Fibroblast of pulmonary artery (primary cell): Measurements from ENCODE around the gene THADA.

Source experiments
- DNase-seq: peaks from one replicate; pipeline ENCODE4 v3.0.0-alpha.2; 2010; ENCODE audit warnings: low read depth
- H3K4me3 ChIP-seq: replicated peaks from 2 replicates; pipeline ENCODE4 v1.5.1; 2011; ENCODE audit warnings: low read depth, mild to moderate bottlenecking, control low read depth, low read length, moderate library complexity
- TF ChIP-seq, protein P1 (sequence below): IDR thresholded peaks from 2 replicates; pipeline ENCODE4 v1.5.1; 2011; ENCODE audit warnings: mild to moderate bottlenecking, control low read depth, low read length, inconsistent platforms; ENCODE audit errors: missing control alignments

The THADA gene

DNA sequence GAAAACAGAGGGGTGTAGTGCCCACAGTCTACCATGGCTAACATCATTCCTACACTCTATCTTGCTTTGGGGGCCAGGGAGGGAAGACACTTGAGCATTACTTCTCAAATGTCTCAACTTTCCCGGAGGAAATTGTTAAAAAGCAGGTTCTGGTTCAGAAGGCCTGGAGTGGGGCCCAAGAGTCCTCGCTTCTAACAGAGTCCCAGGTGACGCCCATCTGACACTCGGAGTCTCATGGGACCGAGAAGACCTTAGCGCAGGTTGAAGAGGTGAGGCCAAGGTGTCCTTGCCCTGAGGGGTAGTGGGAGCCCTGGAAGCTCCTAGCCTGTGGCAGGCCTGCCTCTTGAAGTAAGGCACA, 409.5 kb downstream of the THADA start:
- TF ChIP-seq, protein P1, sequence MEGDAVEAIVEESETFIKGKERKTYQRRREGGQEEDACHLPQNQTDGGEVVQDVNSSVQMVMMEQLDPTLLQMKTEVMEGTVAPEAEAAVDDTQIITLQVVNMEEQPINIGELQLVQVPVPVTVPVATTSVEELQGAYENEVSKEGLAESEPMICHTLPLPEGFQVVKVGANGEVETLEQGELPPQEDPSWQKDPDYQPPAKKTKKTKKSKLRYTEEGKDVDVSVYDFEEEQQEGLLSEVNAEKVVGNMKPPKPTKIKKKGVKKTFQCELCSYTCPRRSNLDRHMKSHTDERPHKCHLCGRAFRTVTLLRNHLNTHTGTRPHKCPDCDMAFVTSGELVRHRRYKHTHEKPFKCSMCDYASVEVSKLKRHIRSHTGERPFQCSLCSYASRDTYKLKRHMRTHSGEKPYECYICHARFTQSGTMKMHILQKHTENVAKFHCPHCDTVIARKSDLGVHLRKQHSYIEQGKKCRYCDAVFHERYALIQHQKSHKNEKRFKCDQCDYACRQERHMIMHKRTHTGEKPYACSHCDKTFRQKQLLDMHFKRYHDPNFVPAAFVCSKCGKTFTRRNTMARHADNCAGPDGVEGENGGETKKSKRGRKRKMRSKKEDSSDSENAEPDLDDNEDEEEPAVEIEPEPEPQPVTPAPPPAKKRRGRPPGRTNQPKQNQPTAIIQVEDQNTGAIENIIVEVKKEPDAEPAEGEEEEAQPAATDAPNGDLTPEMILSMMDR: no peak
- no peak for DNase-seq
- no peak overlapping the region for H3K4me3 ChIP-seq

- TF ChIP-seq, protein P1: no peak
- no peak for DNase-seq
- H3K4me3 ChIP-seq: no peak overlapping the region
Observed at GRCh38 chr2:43185146-43185545, 410.7 kb downstream of the THADA start.

- DNase-seq: no peak
- TF ChIP-seq, protein P1: no peak
- no peak overlapping the region for H3K4me3 ChIP-seq
Observed at GRCh38 chr2:43184339-43184895, 411.4 kb downstream of the THADA start.

- DNase-seq: no peak
- TF ChIP-seq, protein P1: no peak
- no peak overlapping the region for H3K4me3 ChIP-seq
Observed at GRCh38 chr2:43183743-43184142, 412.1 kb downstream of the THADA start.

DNA sequence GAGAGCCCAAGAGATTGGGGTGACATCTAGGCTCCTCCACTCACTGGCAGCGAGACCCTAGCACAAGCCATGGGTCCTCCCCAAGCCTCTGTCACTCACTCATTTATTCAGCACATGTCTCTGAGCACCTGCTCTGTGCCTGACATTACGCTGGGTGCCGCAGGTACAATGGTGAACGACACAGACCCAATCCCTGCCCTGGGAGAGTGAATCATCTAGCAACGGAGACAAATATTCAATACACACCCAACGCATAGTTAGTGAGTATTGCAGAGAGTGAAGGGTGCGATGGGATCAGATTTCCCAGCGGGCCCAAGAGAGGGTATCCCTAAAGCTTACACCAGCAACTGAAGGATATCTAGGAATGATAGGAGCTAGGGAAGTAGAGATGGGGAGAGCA, 414.9 kb downstream of the THADA start:
- TF ChIP-seq, protein P1: no peak
- no peak for DNase-seq
- no peak overlapping the region for H3K4me3 ChIP-seq
